ENCODE results near the gene SLC25A13.

SLC25A13 gene

DNA sequence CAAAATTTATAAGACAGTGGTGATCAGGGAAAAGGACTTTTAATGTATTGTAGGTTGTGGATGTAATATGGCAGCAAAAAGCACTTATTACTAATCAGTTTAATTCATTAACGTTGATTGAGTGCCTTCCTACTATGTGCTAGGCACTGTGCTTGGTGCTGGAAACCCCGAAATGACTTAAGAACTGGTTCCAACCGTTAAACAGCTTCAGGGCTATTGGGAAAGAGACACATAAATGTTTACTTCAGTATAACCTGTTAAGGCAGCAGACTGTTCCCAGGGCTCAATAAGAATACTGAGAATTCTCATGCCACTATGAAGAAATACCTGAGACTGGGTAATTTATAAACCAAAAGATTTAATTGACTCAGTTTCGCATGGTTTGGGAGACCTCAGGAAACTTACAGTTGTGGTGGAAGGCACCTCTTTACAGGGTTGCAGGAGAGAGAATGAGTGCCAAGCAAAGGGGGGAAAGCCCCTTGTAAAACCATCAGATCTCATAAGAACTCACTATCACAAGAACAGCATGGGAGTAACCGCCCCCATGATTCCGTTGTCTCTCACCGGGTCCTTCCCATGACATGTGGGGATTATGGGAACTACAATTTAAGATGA, 1.1 kb upstream of the SLC25A13 start:
- DNase-seq (ENCODE audit: low read depth), result no peak

GRCh38 chr7:96322373-96322695, 436 bp upstream of the SLC25A13 start:
- DNase-seq (ENCODE audit: low read depth), result no peak

DNA sequence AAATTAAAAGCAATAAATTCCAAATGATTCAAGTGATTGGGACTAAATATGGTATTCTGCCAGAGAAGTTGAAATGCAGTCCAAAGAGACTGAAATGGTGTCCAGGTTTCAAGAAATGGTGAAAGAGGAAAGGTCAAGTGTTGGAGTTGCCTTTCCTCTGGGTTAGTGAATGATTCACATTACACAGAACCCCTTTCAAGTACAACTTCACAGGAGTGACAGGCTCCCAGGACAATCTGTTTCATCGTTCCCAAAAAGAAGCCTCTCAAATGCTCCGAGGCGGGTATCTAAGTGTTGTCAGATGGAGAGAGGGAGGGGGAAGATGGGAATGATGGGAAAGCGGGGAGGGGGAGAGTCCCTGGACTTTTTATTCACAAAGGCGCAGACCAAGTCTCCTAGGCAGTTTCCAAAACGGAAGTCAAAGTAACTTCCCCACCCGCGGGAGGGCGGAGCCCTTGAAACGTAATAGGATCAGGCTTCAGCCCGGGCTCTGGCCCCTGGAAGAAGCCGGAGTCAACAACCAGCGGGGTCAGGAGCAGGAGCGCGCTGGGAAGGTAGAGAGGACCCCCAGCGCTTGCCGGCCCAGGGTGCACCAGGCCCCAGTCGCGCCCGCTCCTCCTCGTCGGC, 754 bp downstream of the SLC25A13 start:
- DNase-seq (ENCODE audit: low read depth), result peak; percentile 89

DNA sequence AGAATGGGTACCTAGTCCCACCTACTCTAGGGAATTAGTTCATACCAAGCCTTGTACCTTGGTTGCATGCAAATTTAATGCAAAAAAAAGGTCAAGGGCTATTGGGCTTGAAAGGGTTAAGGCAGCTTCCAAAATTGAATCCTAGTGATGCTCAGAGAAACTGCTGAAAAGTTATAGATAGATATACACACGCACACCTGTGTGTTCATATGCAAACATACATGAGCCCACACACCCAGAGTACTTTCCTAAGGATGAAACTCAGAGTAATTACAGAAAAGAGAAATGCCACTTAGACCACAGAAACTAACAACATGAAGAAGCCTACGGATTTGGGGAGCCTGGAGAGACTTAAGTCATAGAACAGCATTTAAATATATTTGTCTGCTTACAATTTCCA, 1.5 kb downstream of the SLC25A13 start:
- no peak for DNase-seq (ENCODE audit: low read depth)

- peak; percentile 45 for DNase-seq (ENCODE audit: low read depth)
These were observed 2.5 kb downstream of the SLC25A13 start for GRCh38 chr7:96319439-96319838.

DNA sequence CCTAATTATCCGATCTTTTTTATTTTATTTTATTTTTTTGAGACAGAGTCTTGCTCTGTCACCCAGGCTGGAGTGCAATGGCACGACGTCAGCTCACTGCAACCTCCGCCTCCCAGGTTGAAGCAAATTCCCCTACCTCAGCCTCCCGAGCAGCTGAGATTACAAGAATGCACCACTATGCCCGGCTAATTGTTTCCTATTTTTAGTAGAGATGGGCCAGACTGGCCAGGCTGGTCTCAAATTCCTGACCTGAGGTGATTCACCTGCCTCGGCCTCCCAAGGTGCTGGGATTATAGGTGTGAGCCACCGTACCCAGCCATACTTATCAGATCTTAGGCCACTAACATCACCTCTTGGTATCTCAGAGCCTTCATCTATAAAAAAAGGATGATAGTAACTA, 4.9 kb downstream of the SLC25A13 start:
- no peak for DNase-seq (ENCODE audit: low read depth)

DNA sequence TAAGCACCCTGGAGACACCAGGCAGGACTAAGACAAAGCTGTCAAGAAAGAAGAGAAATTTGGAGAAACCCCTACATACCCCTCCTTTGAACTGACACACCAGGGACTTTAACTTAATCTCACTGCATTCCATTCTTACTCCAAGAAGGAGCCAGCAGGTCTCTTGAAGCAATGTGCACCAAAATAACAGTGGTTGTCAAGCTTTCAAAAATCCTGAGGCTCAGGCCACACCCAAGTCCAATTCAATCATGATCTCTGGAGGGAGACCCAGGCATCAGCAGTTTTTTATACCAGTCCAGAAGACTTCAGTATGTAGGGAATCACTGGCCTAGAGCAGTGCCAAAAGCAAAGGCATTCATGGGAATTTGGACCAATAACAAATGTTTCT, 6.8 kb downstream of the SLC25A13 start:
- DNase-seq (ENCODE audit: low read depth), result no peak

- peak; percentile 90 for DNase-seq (ENCODE audit: low read depth)
These were observed 7.3 kb downstream of the SLC25A13 start for GRCh38 chr7:96314402-96315124.

DNA sequence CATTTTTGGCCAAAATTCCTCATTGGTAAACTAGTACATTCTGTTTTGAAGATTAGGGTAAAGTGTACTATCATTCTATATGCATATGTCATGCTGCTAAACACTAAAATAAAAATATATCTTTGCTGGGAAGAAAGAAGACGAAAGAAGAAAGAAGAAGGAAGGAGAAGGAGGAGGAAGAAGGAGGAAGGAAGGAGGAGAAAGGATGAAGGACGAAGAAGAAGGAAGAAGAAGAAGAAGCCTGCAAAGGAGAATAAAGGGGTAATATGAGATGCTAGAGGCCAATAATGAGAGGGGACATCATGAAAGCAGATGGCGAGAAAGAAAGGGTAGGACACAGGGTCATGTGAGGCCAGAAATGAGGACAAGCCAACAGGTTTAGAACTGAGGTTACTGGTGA, 8.0 kb downstream of the SLC25A13 start:
- no peak for DNase-seq (ENCODE audit: low read depth)

DNA sequence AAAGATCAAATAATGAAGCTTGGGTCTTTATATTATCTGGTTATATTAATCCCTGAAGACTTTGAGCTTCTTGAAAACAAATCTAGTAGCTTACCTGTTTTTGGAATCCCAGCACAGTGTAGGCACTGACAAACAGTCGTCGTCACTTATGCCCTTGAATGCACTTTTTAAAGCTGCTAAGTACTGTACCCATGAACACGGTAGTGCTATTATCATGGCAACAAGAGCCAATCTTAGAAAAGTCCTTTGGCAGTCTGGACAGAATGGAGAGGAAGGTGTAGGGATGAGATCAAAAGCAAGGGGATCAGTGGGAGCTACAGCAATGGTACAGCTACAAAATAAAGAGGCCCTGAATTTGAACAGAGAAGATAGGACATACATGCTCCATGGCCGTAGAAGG, 9.4 kb downstream of the SLC25A13 start:
- DNase-seq (ENCODE audit: low read depth), result no peak

DNA sequence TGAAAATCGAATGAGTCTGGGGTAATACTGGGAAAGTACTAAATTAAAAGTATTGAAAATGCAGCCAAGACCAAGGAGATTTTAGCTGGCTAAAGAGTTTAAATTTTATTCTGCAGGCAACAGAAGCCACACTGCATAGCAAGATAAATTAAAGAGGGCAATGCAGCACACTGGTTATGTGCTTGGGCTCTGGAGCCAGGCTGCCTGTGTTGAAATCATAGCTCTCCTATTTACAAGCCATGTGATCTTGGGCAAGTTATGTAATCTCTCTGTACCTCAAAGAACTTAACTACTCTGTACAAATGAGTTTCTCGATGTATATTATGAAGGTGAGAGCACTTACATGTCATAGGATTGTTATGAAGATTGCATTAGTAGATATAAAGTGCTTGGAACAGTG, 9.9 kb downstream of the SLC25A13 start:
- DNase-seq (ENCODE audit: low read depth), result peak; percentile 89

DNA sequence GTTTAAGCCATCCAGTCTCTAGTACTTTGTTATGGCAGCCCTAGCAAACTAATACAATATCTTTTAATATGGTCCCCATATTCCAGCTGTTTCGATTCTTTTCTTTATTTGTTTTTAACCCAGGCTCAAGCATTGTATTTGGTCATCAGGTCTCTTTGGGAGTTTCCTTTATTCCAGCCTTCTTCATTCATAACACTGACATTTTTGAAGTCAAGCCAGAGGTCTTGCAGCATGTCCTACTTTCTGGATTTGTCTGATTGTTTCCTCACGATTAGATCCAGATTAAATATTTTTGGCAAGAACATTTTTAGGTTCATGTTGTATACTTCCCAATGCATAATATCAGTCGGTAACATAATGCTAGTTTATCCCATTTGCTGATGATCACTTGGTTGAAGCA, 11.8 kb downstream of the SLC25A13 start:
- peak; percentile 80 for DNase-seq (ENCODE audit: low read depth)

DNA sequence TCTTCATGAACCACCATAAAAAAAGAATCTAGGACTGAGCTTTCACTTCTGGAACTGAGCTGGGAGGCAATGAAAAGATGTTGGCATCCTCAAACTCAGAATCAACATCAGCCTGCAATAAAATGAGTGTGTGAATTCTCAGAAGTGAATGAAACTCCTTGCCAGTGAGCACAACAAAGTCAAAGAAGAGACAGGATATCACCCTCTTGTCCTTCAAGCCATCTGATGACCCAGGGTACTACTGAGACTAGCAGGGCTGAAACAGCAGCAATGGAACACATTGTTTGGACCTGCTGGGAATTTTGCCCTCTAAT, 13.0 kb downstream of the SLC25A13 start:
- DNase-seq (ENCODE audit: low read depth), result no peak

DNA sequence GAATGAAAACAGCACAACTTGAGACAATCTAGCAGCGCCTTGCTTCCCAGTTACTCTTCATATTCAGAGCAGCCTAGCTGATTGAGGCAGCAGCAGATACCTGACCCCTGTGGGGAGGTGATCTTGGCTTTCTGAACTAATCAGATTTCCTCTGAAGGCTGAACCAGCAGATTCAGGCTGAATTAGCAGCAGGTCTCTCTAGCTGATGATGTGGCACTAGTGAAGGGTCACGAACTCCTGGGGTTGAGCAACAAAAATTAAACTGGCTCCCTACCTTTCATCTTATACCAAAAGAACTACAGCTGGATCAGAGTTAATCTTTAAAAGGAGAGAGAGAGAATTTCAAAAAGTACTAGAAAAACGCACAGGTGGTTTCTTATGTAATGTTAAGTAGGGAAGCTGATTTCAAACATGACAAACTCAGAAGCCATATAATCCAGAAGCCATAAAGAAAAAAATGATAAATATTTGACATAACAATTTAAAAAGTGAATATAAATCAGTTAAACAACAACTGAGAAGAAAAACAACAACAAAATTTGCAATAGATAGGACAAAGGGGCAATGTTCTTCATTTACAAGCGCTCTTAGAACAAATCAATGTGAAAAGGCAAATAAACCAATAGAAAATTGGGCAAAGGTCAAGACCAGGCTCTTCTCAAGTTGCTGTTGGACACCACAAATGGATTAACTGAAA, 13.5 kb downstream of the SLC25A13 start:
- peak; percentile 26 for DNase-seq (ENCODE audit: low read depth)

- DNase-seq (ENCODE audit: low read depth), result no peak
These were observed 15.3 kb downstream of the SLC25A13 start for GRCh38 chr7:96306385-96307125.

DNA sequence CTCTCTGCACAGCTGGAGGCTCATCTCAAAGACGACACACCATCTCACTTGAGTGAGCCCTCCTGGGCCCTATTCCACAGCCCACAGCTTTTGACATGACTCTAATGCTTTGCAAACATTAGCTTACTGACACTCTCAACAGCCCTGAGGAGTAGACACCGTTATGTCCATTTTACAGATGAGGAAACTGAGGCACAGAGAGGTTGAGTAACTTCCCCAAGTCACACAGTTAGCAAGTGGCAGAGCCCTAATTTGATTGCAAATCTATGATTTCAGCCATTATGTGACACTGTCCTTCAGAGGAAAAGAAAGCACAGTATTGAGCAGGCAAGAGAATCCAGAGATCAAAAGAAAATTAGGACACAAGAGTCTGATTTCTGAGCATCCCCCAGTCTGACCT, 16.0 kb downstream of the SLC25A13 start:
- DNase-seq (ENCODE audit: low read depth), result no peak

DNA sequence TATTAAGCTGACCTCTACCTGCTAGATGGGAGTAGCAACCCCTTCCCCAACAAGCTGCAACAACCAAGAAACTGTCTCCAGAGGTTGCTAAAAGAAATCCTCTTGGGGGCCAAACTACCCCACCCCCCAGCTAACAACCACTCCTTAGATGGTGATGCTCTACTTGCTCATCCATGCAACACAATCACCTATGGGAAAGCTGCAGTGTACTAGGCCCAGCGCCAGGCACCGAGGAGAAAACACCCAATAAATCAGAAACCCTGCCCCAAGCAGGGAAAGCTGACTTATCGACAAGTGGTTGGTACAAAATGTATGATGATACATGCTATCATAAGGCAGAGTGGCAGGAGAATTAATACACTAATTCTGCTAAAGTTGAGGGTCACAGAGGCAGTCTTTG, 17.3 kb downstream of the SLC25A13 start:
- DNase-seq (ENCODE audit: low read depth), result peak; percentile 74

- DNase-seq (ENCODE audit: low read depth), result peak; percentile 98
These were observed 18.0 kb downstream of the SLC25A13 start for GRCh38 chr7:96303686-96304443.

- peak; percentile 93 for DNase-seq (ENCODE audit: low read depth)
These were observed 18.7 kb downstream of the SLC25A13 start for GRCh38 chr7:96303105-96303685.

DNA sequence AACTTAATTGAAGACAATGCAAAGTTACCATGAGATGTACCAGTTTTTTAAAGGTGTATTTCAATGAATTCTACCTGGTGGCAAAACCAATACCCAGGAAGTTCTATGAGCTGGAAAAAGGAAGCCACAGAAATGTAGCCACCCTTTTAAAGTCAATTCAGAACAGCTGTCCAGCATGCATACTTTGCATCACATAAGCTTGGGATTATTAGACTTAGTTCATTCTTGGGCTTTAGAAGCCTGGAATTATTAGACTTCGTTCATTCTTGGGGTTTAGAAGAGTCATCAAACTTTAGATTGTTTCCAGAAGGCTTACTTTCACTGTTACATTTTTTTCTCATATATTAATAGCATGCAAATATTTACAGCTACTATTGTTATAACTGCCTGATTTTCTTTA, 20.9 kb downstream of the SLC25A13 start:
- peak; percentile 71 for DNase-seq (ENCODE audit: low read depth)

DNA sequence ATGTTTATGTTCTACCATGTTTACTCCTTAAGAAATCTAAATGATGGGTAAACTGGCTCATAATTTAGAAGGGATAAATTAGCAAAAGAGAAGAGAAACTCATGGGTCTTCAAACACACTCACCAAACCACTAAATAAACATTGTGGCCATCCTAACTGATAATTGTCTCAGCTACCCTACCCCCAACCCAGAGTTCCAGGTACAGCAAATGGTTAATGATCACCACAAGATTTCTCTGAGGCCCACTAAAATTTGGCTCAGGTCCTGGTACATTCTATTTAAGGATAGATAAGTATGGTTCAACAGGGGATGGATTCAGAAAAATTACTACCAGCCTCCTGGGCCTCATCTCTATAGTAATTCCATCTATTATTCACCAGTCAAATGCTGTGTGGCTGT, 21.4 kb downstream of the SLC25A13 start:
- peak; percentile 92 for DNase-seq (ENCODE audit: low read depth)

All from amniotic epithelial cell (primary cell).